MCF 10A (cell line): ENCODE results near the gene REV3L. TPM values are rescaled to one million over a fixed set of nuclear protein-coding genes. Genes with fewer than 3 reads are reported as not detected.

ENCODE experiments used
- BruUV-seq: library from RNA; stranded (reverse); fragments of 400-500 nt; replicated peaks from 2 replicates; lab custom pipeline; 2021; lab: Mats Ljungman, UMichigan
- CTCF ChIA-PET: fragments of 300-600 bp; sonication (Branson Sonifier 250); formaldehyde crosslinking; extraction: SDS; loops from one replicate; lab custom pipeline; 2021; ENCODE audit warnings: antibody characterized with exemption, inconsistent platforms; lab: Yijun Ruan, JAX
- POLR2A ChIA-PET: fragments of 300-600, 350-650 bp; sonication (Branson Sonifier 250); formaldehyde crosslinking; extraction: SDS; loops from one replicate; lab custom pipeline; 2020; ENCODE audit warnings: antibody characterized with exemption, inconsistent platforms; lab: Yijun Ruan, JAX
- DNase-seq: peaks from one replicate; pipeline ENCODE4 v3.0.0-alpha.2; 2018; ENCODE audit not compliant: unreplicated experiment
- H3K27ac Mint-ChIP-seq: one replicate; pipeline ENCODE4 v1.8.0; 2022; ENCODE audit warnings: mild to moderate bottlenecking, low read depth, mixed read lengths; ENCODE audit not compliant: unreplicated experiment
- H3K27me3 Mint-ChIP-seq: one replicate; pipeline ENCODE4 v1.8.0; 2022; ENCODE audit warnings: mixed read lengths; ENCODE audit not compliant: insufficient read depth, unreplicated experiment
- H3K36me3 Mint-ChIP-seq: one replicate; pipeline ENCODE4 v1.8.0; 2022; ENCODE audit warnings: mild to moderate bottlenecking, moderate library complexity, mixed read lengths; ENCODE audit not compliant: insufficient read depth, unreplicated experiment
- H3K4me1 Mint-ChIP-seq: one replicate; pipeline ENCODE4 v1.8.0; 2022; ENCODE audit warnings: mixed read lengths; ENCODE audit not compliant: insufficient read depth, unreplicated experiment
- H3K4me3 Mint-ChIP-seq: one replicate; pipeline ENCODE4 v1.8.0; 2022; ENCODE audit warnings: mild to moderate bottlenecking, moderate library complexity, mixed read lengths; ENCODE audit not compliant: unreplicated experiment
- H3K9me3 Mint-ChIP-seq: one replicate; pipeline ENCODE4 v1.8.0; 2022; ENCODE audit warnings: mixed read lengths; ENCODE audit not compliant: unreplicated experiment
- CTCF ChIP-seq: fragments of 200-600 bp; IDR thresholded peaks from one replicate; pipeline ENCODE4 v1.8.0; 2022; ENCODE audit warnings: antibody characterized with exemption, mild to moderate bottlenecking; ENCODE audit not compliant: unreplicated experiment
- intact Hi-C: fragments of 100-400 bp; cut with micrococcal nuclease; formaldehyde crosslinking; loops from 2 replicates; pipeline ENCODE4 v1.14.1; 2022
- total RNA-seq: library from RNA; stranded (reverse); gene quantifications from 2 replicates; pipeline ENCODE4 v1.2.3, GENCODE V29; 2022

Gene REV3L
- total RNA-seq, 1 experiment from 2014 or later = 31.2 TPM

- intact Hi-C loops = no loop called here
- CTCF ChIA-PET = interaction anchor here (0.7 to 3.7 kb wide), 3 partner anchors 11 to 440 kb away, joined by 3 to 22 read pairs (median 4); a partner anchor contains a TSS
- POLR2A ChIA-PET = interaction anchor here (0.6 to 0.7 kb wide), 2 partner anchors 1887 to 1902 kb away, joined by 3 read pairs; no protein-coding TSS in a partner anchor
- H3K4me1 Mint-ChIP-seq = no peaks in the 10 kb centered on the region
- no peaks in the 10 kb centered on the region for H3K27me3 Mint-ChIP-seq
- H3K36me3 Mint-ChIP-seq = peaks cover 49% of the 10 kb centered on the region
- H3K27ac Mint-ChIP-seq = no peak overlapping the region
- TF ChIP-seq CTCF = no peak
- DNase-seq = no peak
- no TSS peak for BruUV-seq
- H3K9me3 Mint-ChIP-seq = peaks cover 10% of the 10 kb centered on the region
- H3K4me3 Mint-ChIP-seq = no peak overlapping the region
Observed at GRCh38 chr6:111270121-111270520, 212.9 kb downstream of the REV3L start.

DNA sequence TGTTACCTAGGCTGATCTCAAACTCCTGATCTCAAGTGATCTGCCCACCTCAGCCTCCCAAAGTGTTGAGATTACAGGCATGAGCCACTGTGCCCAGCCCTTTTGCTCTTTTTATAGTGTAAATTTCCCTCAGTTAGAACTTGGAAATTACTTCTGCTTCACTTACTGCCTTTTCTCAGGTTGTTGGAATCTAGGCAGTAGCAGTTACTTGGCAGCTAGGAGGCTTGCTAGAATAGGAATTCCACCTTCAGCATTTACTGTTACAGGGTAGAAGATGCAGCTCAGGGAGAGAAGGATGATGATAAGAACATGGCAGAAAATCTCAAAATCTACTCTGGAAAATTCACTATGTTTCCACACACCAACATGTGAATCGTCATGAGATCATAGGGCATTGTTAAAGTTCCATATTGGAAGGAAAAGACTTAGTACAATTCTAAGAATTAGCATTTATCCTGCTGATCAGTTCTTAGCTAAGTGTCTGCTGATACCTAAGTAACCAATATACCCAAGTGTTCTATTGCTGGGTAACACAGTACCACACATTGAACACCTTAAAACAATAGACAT is 213.5 kb downstream of the REV3L start:
- peak overlapping the region; percentile 12 for H3K27ac Mint-ChIP-seq

GRCh38 chr6:111267764-111268333 is 215.2 kb downstream of the REV3L start:
- no peak overlapping the region for H3K4me3 Mint-ChIP-seq
- no peak for TF ChIP-seq CTCF

More for the DNA sequence above, 213.5 kb downstream of the REV3L start:
- Mint-ChIP-seq H3K4me3 (no peak overlapping the region), H3K9me3 (peaks cover 6% of the 10 kb centered on the region), H3K4me1 (no peaks in the 10 kb centered on the region), H3K27me3 (no peaks in the 10 kb centered on the region), H3K36me3 (peaks cover 54% of the 10 kb centered on the region)
- DNase-seq = no peak
- intact Hi-C loops = no loop called here
- POLR2A ChIA-PET = interaction anchor here (0.7 kb wide), 1 partner anchor 1902 kb away, joined by 3 read pairs; no protein-coding TSS in a partner anchor
- CTCF ChIA-PET = interaction anchor here (1.0 to 3.7 kb wide), 2 partner anchors 10 to 258 kb away, joined by 3 to 22 read pairs; a partner anchor contains a TSS
- no TSS peak for BruUV-seq
- TF ChIP-seq CTCF = no peak

GRCh38 chr6:111266276-111266675 is 216.7 kb downstream of the REV3L start:
- H3K36me3 Mint-ChIP-seq = peaks cover 49% of the 10 kb centered on the region
- no peak for DNase-seq
- no peak overlapping the region for H3K4me3 Mint-ChIP-seq
- H3K27ac Mint-ChIP-seq = no peak overlapping the region
- intact Hi-C loops = no loop called here
- TF ChIP-seq CTCF = no peak
- POLR2A ChIA-PET = no interaction called here
- no peaks in the 10 kb centered on the region for H3K9me3 Mint-ChIP-seq
- no TSS peak for BruUV-seq
- H3K4me1 Mint-ChIP-seq = peaks cover 8% of the 10 kb centered on the region
- no peaks in the 10 kb centered on the region for H3K27me3 Mint-ChIP-seq
- CTCF ChIA-PET = interaction anchor here (0.6 kb wide), 2 partner anchors 305 to 444 kb away, joined by 3 read pairs; no protein-coding TSS in a partner anchor

More at GRCh38 chr6:111267764-111268333, 215.2 kb downstream of the REV3L start:
- ChIA-PET POLR2A (interaction anchor here (0.7 to 1.5 kb wide), 2 partner anchors 9 to 37 kb away, joined by 3 to 5 read pairs; a partner anchor contains a TSS), CTCF (interaction anchor here (3.7 kb wide), 1 partner anchor 9 kb away, joined by 22 read pairs; a partner anchor contains a TSS)
- intact Hi-C loops = no loop called here
- no peak for DNase-seq
- no TSS peak for BruUV-seq
- no peak overlapping the region for H3K27ac Mint-ChIP-seq
- H3K9me3 Mint-ChIP-seq = no peaks in the 10 kb centered on the region
- peaks cover 49% of the 10 kb centered on the region for H3K36me3 Mint-ChIP-seq
- H3K27me3 Mint-ChIP-seq = no peaks in the 10 kb centered on the region
- H3K4me1 Mint-ChIP-seq = peaks cover 8% of the 10 kb centered on the region
